Left hindlimb (tissue), 1 donor: ENCODE results near the gene FAM171A2.
"Not testable (repeated sequence)": the region's sequence is repeated elsewhere in the genome, so short reads cannot be mapped to it uniquely, and the experiment has no call there.

Experiments
- DNase-seq: peaks from one replicate; pipeline ENCODE4 v3.0.0-alpha.2; 2018

The FAM171A2 gene

GRCh38 chr17:44344939-44345453 is 18.7 kb downstream of the FAM171A2 start, which contains the start of gene GRN:
TSS of gene GRN (plus strand) at chr17:44345302. CDS start at chr17:44349165, 3,863 bp downstream.
- peak; percentile 97 for DNase-seq

GRCh38 chr17:44343510-44344209 is 20.0 kb downstream of the FAM171A2 start:
- no peak for DNase-seq

GRCh38 chr17:44340553-44340952 is 23.1 kb downstream of the FAM171A2 start:
- DNase-seq: not testable (repeated sequence)

- no peak for DNase-seq
Observed at GRCh38 chr17:44338702-44339101, 25.0 kb downstream of the FAM171A2 start.

- DNase-seq: no peak
Observed at GRCh38 chr17:44335968-44336367, 27.7 kb downstream of the FAM171A2 start.

- no peak for DNase-seq
Observed at GRCh38 chr17:44335564-44335963, 28.1 kb downstream of the FAM171A2 start.

GRCh38 chr17:44334727-44335126 is 28.9 kb downstream of the FAM171A2 start:
- no peak for DNase-seq

- DNase-seq: no peak
Observed at GRCh38 chr17:44334315-44334714, 29.3 kb downstream of the FAM171A2 start.

- no peak for DNase-seq
Observed at GRCh38 chr17:44333371-44333770, 30.3 kb downstream of the FAM171A2 start.

GRCh38 chr17:44331249-44331760 is 32.3 kb downstream of the FAM171A2 start:
- DNase-seq: no peak

- DNase-seq: not testable (repeated sequence)
Observed at GRCh38 chr17:44330263-44330662, 33.4 kb downstream of the FAM171A2 start.

- not testable (repeated sequence) for DNase-seq
Observed at GRCh38 chr17:44329516-44329915, 34.1 kb downstream of the FAM171A2 start.

GRCh38 chr17:44327715-44328449 is 35.8 kb downstream of the FAM171A2 start:
- DNase-seq: no peak

GRCh38 chr17:44326861-44327444 is 36.7 kb downstream of the FAM171A2 start:
- DNase-seq: peak; percentile 97

GRCh38 chr17:44324571-44325275 is 38.9 kb downstream of the FAM171A2 start, which contains the start of gene SLC25A39:
TSS of gene SLC25A39 (minus strand) at chr17:44324823. CDS start at chr17:44323562, 1,261 bp downstream.
- peak; percentile 95 for DNase-seq

- DNase-seq: no peak
Observed at GRCh38 chr17:44324092-44324570, 39.5 kb downstream of the FAM171A2 start.

GRCh38 chr17:44323359-44324091 is 40.1 kb downstream of the FAM171A2 start:
- no peak for DNase-seq

GRCh38 chr17:44322236-44322895 is 41.3 kb downstream of the FAM171A2 start:
- DNase-seq: no peak

- DNase-seq: no peak
Observed at GRCh38 chr17:44321246-44322120, 42.2 kb downstream of the FAM171A2 start.

- DNase-seq: no peak
Observed at GRCh38 chr17:44320066-44320465, 43.6 kb downstream of the FAM171A2 start.
